HG03521 (cell line): ENCODE measurements around the gene KLHL22.
A peak's percentile ranks its signal among the peaks of the same experiment; 100 is the strongest.
"Not testable (repeated sequence)": the region's sequence is repeated elsewhere in the genome, so short reads cannot be mapped to it uniquely, and the experiment has no call there.

Experiments
- ATAC-seq: cut with Tn5 transposase; IDR thresholded peaks from one replicate; pipeline ENCODE4 v1.9.1; 2021; ENCODE audit warnings: mild to moderate bottlenecking, moderate library complexity; ENCODE audit not compliant: unreplicated experiment

KLHL22 gene

GRCh38 chr22:20525048-20525447, 29.5 kb upstream of the KLHL22 start:
- ATAC-seq: no peak

- ATAC-seq: no peak
Observed at GRCh38 chr22:20524004-20524481, 28.4 kb upstream of the KLHL22 start.

- ATAC-seq: no peak
Observed at GRCh38 chr22:20523086-20523983, 27.7 kb upstream of the KLHL22 start.

DNA sequence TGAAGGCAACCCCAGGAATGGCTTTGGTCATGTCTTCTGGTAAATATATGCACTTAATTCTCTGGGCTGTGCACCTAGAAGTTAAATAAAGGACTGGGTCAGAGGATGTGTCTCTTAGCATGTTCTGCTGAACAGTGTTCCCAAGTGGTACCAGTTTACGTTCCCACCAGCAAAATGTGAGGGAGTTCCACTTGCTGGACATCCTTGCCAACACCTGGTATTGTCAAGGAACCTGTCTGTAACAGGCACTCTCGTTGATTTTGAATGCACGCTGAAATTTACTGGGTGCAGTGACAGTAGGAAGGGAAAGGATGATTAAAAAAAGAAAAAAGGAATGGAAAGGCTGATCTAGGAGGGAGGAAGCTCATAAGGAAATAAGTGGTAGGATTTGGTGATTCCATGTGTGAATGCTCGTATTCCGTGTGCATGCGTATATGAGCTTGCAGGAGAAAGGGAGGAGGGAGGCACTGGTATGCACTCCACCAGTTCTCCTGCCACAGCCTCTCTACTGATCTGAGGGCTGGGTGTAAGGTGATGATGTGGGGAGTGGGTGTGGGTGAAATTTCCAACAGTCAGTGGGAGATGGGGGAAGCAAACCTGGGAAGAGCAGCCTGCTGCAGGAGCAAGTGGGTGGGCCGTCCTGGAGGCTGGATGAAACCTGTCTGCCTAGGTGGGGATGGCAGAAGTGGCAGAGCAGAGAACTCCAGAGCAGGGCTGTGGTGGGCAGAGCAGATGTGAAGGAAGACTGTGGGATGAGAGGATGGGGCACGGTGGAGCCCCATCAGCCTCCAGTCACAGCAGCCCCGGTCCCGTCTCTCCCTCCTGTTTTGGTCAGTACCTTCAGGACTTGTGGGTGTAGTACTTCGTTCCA, 26.8 kb upstream of the KLHL22 start:
- ATAC-seq: no peak

GRCh38 chr22:20520093-20520511, 24.5 kb upstream of the KLHL22 start:
- no peak for ATAC-seq

DNA sequence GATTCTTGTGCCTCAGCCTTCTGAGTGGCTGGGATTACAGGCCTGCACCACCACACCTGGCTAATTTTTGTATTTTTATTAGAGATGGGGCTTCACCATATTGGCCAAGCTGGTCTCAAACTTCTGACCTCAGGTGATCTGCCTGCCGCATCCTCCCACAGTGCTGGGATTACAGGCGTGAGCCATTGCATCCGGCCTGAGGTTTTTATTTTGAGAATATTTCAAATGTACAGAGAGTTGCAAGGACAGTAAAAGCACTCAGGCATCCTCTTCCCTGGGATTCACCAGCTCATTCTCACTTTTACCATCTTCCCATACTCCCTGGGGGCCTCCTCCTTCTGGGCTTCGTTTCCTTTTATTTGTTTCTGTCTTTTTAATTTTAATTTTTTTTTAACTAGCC, 24.0 kb upstream of the KLHL22 start:
- no peak for ATAC-seq

DNA sequence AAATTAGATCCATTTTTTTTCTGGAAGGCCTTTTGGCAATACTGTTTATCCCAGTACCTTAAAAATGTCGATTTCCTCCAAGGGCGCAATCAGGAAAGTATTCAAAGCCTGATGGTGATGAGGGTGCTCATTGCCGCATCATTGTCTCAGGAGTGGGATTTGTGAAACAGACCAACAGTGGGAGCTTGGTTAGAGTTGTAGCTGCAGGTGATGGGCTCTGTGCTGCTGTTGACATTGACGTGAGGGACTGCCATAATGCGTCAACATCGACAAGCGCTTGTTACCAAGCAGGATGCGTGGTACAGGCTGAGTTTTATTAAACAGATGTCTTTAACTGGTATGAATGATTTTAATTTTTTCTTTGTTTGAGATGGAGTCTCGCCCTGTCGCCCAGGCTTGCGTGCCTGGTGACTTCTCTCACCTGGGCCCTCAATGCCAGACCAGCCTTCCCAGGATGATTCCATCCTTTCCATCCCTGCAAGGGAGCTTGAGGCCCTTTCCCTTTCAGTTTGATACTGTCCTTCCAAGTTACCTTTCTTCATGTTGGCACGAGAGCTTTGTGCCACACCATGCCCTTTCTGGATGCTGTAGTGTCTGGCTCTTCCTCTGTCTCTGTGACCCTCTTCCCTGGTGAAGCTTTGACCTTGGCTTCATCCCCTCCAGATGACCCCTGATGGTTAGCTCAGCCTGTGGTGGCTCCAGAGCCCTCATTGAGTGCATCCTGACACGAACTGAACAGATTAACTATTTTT, 22.4 kb upstream of the KLHL22 start:
- no peak for ATAC-seq

GRCh38 chr22:20517422-20517821, 21.8 kb upstream of the KLHL22 start:
- no peak for ATAC-seq

GRCh38 chr22:20516399-20516798, 20.8 kb upstream of the KLHL22 start:
- ATAC-seq: no peak

DNA sequence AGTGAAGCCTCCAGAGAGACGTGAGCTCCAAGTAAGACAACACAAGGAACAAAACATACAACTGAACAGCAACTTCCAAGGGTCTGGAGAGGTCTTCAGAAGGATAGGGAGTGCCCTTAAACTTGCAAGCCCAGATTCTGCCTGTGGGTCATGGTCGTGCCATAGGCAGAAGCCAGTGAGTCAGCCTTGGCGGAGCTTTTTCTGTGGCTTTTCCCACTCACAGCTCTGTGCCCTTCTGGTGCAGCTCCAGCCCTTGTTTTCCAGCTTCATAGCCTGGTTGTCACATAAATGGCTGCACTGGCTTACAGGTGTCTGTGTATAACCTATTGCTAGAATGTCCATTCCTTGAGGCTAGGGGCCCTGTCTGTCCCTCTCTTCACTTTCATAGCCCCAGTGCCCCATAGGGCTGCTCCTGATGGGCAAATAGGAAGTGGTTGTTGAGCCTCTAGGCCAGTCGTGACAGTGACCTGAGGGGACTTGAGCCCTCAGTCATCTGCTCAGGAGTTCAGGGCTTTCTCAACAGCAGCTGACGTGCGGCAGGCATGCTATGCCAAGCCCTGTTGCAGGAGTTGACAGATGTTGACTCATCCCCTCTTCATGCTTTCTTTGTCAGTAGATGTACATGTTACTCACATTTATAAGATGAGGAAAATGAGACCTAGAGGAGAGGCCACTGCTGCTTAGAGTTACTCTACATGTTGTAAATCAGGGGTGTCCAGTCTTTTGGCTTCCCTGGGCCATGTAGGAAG, 19.2 kb upstream of the KLHL22 start:
- no peak for ATAC-seq

GRCh38 chr22:20511578-20512229, 16.1 kb upstream of the KLHL22 start:
- no peak for ATAC-seq

DNA sequence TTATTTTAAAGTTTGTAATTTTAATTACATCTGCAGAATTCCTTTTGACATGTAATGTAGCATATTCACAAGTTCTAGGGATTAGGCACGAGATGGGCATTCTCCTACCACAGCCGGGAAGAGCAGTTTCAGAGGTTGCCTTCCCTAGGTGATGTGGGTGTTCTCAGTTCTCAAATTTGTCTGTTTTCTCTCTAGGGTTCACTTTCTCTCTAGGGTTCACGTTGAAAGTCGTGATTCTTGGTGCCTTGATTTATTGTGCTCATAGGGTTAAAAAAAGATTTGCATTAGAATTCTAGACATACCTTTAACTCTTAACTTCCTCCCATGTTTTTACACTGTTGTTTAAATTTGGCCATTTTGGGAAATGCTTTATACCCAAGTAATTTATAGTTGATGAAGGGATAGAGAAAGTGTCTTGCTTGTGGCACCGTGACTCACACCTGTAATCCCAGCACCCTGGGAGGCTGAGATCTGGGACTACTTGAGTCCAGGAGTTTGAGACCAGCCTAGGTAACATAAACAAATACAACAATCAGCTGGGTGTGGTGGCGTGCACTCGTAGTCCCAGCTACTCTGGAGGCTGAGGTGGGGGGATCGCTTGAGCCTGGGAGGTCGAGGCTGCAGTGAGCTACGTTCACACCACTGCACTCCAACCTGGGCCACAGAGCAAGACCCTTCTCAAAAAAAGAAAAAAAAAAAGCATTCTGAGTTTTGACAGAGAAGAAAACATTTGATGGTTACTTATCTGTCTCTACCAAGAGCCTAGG, 15.4 kb upstream of the KLHL22 start:
- ATAC-seq: no peak

DNA sequence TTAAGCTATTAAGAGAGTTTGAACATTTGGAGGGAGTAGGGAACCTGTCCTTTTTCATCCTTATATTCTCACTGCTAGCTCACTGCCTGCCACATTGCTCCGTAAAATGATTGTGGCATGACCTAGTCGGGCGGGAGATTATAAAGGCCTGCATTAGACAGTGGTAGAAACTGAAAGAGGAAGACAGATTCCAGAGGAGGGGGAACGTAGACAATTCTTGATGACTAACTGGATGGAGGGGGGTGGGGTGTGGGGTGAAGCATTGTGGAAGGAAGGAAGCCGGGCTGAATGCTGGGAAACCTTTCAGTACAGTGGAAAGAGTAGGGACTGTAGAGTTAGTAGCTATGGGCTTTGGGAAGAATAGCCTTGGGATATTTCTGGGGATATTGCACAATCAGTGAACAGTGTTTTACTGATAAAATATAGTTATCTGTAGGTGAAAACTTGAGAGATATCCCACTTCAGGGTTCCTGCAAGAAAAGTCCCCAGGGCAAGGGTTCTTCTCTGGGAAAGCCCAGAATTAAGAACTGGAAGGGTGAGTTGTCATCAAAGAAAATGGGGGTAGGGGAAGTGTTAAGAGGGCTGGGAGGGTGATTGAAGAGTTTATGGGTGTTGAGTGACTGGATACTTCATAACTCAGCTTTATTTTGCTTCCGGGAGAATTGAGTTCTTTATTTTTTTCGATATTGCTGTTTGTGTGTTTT, 13.9 kb upstream of the KLHL22 start:
- ATAC-seq: no peak

GRCh38 chr22:20508815-20509271, 13.2 kb upstream of the KLHL22 start:
- ATAC-seq: no peak

- ATAC-seq: not testable (repeated sequence)
Observed at GRCh38 chr22:20508067-20508755, 12.6 kb upstream of the KLHL22 start.

DNA sequence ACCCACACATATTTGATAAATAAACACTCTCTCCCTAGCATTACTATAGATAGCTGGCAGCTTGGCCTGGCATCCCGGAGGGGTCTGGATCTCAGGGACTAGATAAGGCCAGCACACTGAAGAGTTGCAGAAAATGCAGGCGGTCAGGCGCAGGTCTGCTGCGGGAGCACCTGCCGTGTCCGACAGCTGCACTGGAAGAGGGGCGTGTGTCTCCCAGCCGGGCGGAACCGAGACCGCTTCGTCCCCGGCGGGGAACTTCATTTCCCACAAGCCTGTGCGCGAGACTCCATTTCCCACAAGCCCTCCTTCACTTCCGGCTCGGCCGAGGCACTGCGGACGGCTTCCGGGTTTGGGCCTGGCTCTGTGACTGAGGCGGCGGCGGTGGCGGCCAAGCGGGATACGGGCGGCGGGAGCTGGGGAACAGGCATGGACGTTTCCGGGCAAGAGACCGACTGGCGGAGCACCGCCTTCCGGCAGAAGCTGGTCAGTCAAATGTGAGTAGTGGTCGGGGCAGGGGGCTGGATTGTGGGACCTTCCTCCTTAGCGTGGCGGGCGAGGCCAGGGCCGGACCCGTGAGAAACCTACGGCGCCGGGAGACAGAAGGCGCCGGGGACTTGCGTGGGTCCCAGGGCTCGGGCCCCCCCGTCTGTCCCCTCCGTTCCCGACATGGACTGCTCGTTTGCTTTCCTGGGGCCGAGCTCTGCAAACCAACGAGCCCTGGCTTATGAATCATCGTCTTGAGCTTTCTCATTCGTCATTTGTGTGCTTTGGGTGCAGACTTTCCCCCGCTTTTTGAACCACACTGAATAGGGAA, 11.9 kb upstream of the KLHL22 start, which contains the start of gene MED15:
Gene MED15 (plus strand): TSS at position 358 of the 814 bp plus-strand sequence. CDS start 69 bp downstream, at position 427.
- peak; percentile 75 for ATAC-seq
